ENCODE data around the gene DCLK2.

The DCLK2 gene

GRCh38 chr4:150038335-150039076 is 39.7 kb upstream of the DCLK2 start:
- TF ChIP-seq LEF1 (IDR thresholded peaks at IDR 0.05; ENCODE audit: borderline replicate concordance) = no peak
- TF ChIP-seq SUZ12 (IDR thresholded peaks at IDR 0.05) = no peak
- TF ChIP-seq HDGF (IDR thresholded peaks at IDR 0.05; ENCODE audit: borderline replicate concordance) = no peak
- TF ChIP-seq FOXA1 (IDR thresholded peaks at IDR 0.05) = no peak
- TF ChIP-seq FOXK2 (IDR thresholded peaks at IDR 0.05) = no peak
- TF ChIP-seq, protein P1, sequence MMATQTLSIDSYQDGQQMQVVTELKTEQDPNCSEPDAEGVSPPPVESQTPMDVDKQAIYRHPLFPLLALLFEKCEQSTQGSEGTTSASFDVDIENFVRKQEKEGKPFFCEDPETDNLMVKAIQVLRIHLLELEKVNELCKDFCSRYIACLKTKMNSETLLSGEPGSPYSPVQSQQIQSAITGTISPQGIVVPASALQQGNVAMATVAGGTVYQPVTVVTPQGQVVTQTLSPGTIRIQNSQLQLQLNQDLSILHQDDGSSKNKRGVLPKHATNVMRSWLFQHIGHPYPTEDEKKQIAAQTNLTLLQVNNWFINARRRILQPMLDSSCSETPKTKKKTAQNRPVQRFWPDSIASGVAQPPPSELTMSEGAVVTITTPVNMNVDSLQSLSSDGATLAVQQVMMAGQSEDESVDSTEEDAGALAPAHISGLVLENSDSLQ (IDR thresholded peaks at IDR 0.05) = no peak
- no peak for TF ChIP-seq NFRKB (IDR thresholded peaks at IDR 0.05)
- no peak for TF ChIP-seq ELF4 (IDR thresholded peaks at IDR 0.05)
- no peak for TF ChIP-seq SP1 (IDR thresholded peaks at IDR 0.05)
- no peak for TF ChIP-seq ZNF384 (IDR thresholded peaks at IDR 0.05)
- no peak for TF ChIP-seq ARNT (IDR thresholded peaks at IDR 0.05)
- TF ChIP-seq FOXM1 (IDR thresholded peaks at IDR 0.05; ENCODE audit: borderline replicate concordance) = no peak
- no peak for TF ChIP-seq CTBP1 (IDR thresholded peaks at IDR 0.05; ENCODE audit: borderline replicate concordance)
- TF ChIP-seq BHLHE40 (IDR thresholded peaks at IDR 0.05; ENCODE audit: borderline replicate concordance) = no peak
- ChIA-PET CTCF (interaction anchor here (0.7 kb wide), 1 partner anchor 579 kb away, joined by 3 read pairs; no protein-coding TSS in a partner anchor), POLR2A (no interaction called here)
- no peak for DNase-seq (ENCODE audit: extremely low spot score)

DNA sequence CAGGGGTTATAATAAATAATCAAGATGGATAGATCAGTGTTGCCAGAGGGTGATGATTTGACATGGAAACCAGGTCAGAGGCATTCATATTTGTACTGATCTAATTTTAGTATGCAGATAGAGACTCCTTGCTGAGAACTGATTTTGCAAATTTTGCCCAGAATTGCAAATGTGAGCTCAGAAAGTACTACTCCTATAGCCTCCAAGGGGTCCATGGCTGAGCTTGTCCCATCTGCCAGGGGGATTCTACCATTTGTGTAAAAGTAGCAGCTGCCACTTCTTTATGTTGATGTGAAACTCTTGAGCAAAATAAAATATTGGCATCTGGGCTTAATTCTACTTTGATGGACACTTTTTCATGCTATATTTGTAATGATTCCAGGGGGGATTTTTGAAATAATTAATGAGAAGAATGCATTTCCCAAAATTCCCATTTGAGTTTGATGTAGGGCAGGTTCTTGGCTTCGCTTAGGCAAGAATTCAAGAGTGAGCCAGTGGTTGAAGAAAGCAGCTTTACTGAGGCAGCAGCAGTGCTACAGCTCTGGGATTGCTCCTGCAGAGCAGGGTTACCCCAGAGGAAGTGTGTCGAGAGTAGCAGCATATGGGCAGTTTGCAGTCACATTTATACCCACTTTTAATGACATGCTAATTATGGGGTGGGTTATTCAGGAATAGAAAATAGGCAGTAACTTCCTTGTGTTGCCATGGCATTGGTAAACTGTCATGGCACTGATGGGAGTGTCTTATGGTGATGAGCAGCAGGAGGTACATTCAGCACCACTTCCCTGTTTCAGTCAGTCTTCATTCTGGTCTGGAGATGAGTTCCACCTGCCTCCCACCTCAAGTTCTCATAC is 38.7 kb upstream of the DCLK2 start:
- CTCF ChIA-PET = no interaction called here
- POLR2A ChIA-PET = no interaction called here
- no peak for TF ChIP-seq FOXA1 (IDR thresholded peaks at IDR 0.05)

GRCh38 chr4:150044517-150044916 is 33.7 kb upstream of the DCLK2 start:
- CTCF ChIA-PET = no interaction called here
- no peak for DNase-seq (ENCODE audit: extremely low spot score)
- TF ChIP-seq LEF1 (IDR thresholded peaks at IDR 0.05; ENCODE audit: borderline replicate concordance) = no peak
- TF ChIP-seq NFRKB (IDR thresholded peaks at IDR 0.05) = no peak
- TF ChIP-seq CTBP1 (IDR thresholded peaks at IDR 0.05; ENCODE audit: borderline replicate concordance) = no peak
- no peak for TF ChIP-seq BHLHE40 (IDR thresholded peaks at IDR 0.05; ENCODE audit: borderline replicate concordance)
- POLR2A ChIA-PET = no interaction called here

More for the DNA sequence above, 38.7 kb upstream of the DCLK2 start:
- DNase-seq (ENCODE audit: extremely low spot score) = no peak

GRCh38 chr4:150045410-150045809 is 32.8 kb upstream of the DCLK2 start:
- TF ChIP-seq TARDBP (IDR thresholded peaks at IDR 0.05) (no peak), SP1 (IDR thresholded peaks at IDR 0.05) (no peak), ARNT (IDR thresholded peaks at IDR 0.05) (no peak), SUZ12 (IDR thresholded peaks at IDR 0.05) (no peak), NFRKB (IDR thresholded peaks at IDR 0.05) (no peak), FOXM1 (IDR thresholded peaks at IDR 0.05; ENCODE audit: borderline replicate concordance) (no peak), L3MBTL2 (conservative IDR thresholded peaks at IDR 0.05) (no peak), BHLHE40 (IDR thresholded peaks at IDR 0.05; ENCODE audit: borderline replicate concordance) (no peak), ZNF384 (IDR thresholded peaks at IDR 0.05) (no peak), LEF1 (IDR thresholded peaks at IDR 0.05; ENCODE audit: borderline replicate concordance) (no peak), FOXA1 (IDR thresholded peaks at IDR 0.05) (no peak), HDGF (IDR thresholded peaks at IDR 0.05; ENCODE audit: borderline replicate concordance) (no peak), FOXK2 (IDR thresholded peaks at IDR 0.05) (no peak), CTBP1 (IDR thresholded peaks at IDR 0.05; ENCODE audit: borderline replicate concordance) (no peak), ELF4 (IDR thresholded peaks at IDR 0.05) (no peak)
- TF ChIP-seq, protein P1 (IDR thresholded peaks at IDR 0.05) = no peak
- DNase-seq (ENCODE audit: extremely low spot score) = no peak
- ChIA-PET POLR2A (no interaction called here), CTCF (interaction anchor here (1.0 kb wide), 1 partner anchor 164 kb away, joined by 3 read pairs; no protein-coding TSS in a partner anchor)

DNA sequence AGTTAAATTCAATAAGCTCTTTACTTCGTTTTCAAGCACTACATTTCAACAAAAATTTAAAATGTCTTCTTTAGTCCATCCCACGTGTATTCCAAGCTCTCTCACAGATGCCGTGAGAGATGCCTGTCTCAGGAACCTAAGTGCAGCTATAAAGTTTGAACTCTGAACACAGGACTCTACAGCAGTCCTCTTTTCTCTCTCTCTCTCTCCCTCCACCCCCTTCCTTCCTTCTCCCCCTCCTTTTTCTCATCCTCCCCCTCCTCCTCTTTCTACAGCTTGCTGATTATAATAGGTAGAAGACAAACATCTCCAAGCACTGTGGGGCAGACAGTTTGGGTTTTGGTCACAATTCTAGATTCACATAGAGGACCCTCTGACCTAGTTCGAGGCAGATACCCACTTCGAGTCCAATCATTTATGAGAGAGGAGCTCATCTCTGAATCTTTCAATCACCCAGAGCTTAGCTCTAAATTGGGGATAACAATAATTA is 31.5 kb upstream of the DCLK2 start:
- peak; percentile 12 for DNase-seq (ENCODE audit: extremely low spot score)
- TF ChIP-seq L3MBTL2 (conservative IDR thresholded peaks at IDR 0.05) = no peak
- no peak for TF ChIP-seq CTBP1 (IDR thresholded peaks at IDR 0.05; ENCODE audit: borderline replicate concordance)
- no peak for TF ChIP-seq ARNT (IDR thresholded peaks at IDR 0.05)
- TF ChIP-seq TARDBP (IDR thresholded peaks at IDR 0.05) = no peak
- no peak for TF ChIP-seq HDGF (IDR thresholded peaks at IDR 0.05; ENCODE audit: borderline replicate concordance)
- no peak for TF ChIP-seq FOXA1 (IDR thresholded peaks at IDR 0.05)
- TF ChIP-seq FOXM1 (IDR thresholded peaks at IDR 0.05; ENCODE audit: borderline replicate concordance) = no peak
- TF ChIP-seq LEF1 (IDR thresholded peaks at IDR 0.05; ENCODE audit: borderline replicate concordance) = no peak
- TF ChIP-seq, protein P1 (IDR thresholded peaks at IDR 0.05) = no peak
- TF ChIP-seq SUZ12 (IDR thresholded peaks at IDR 0.05) = no peak
- TF ChIP-seq BHLHE40 (IDR thresholded peaks at IDR 0.05; ENCODE audit: borderline replicate concordance) = no peak
- TF ChIP-seq SP1 (IDR thresholded peaks at IDR 0.05) = no peak
- CTCF ChIA-PET = no interaction called here

More for the DNA sequence above, 31.5 kb upstream of the DCLK2 start:
- POLR2A ChIA-PET = interaction anchor here (1.1 kb wide), 1 partner anchor 73 kb away, joined by 3 read pairs; no protein-coding TSS in a partner anchor

Data from HEK293T (cell line).